GM18873 (cell line): ENCODE results near the gene CLEC4A.
"Not testable (repeated sequence)": the region's sequence is repeated elsewhere in the genome, so short reads cannot be mapped to it uniquely, and the experiment has no call there.

Experiments
- ATAC-seq: cut with Tn5 transposase; IDR thresholded peaks from one replicate; pipeline ENCODE4 v1.9.1; 2021; ENCODE audit warnings: mild to moderate bottlenecking, moderate library complexity, moderate number of reproducible peaks; ENCODE audit not compliant: unreplicated experiment, low FRiP score

CLEC4A gene

GRCh38 chr12:8123124-8123912, at the start of gene CLEC4A:
Gene CLEC4A, plus strand, starts transcription at chr12:8123617. Its CDS starts 262 bp downstream, at chr12:8123879.
- ATAC-seq, result no peak

DNA sequence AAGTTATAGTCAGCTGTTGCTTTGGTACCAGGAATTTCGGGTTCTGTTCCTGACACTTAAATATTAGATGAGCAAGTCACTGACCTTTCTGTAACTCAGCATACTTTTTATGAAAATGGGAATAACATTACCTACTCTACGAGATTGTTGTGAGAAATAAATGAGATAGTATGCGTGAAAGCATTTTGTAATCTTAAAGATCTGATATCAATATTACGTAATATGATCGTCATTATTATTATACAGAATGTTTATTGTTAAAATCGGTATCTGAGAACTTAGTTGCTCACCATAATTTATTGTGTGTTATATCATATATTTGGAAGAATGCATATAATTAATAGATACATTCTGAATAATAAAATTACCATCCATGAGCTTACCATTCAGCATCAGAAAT, 47.5 kb upstream of the CLEC4A start:
- ATAC-seq, result no peak

DNA sequence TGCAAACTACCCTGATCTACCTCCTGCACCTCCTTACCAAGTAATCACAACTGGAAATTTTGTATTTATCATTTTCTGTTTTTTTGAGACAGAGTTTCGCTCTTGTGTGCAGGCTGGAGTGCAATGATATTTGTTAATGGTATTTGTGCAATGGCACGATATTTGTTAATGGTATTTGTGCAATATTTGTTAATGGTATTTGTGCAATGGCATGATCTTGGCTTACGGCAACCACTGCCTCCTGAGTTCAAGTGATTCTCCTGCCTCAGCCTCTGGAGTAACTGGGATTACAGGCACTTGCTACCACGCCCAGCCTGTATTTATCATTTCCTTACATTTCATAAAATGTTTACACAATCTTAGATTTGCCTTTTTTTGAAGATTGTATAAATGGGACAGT, 47.1 kb upstream of the CLEC4A start:
- no peak for ATAC-seq

DNA sequence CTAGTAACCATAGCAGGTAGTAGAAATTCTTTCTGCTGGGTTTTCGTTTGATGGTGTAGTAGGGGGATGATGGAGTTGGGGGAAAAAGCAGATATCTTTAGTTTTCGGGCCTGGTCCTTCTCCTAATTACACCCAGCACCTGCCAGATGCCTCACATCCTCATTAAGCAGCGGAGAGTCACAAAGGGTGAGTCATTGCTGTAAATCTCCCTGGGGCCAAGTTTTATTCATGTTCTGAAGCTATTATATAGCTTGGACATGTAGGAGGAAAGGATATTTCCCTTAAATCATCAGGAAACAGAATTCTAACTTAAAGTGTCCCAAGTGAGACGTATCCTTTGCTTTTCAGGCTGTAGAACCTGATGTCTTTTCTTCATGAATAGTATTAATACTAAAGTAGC, 46.2 kb upstream of the CLEC4A start:
- ATAC-seq, result no peak

- ATAC-seq, result no peak
These were observed 45.0 kb upstream of the CLEC4A start for GRCh38 chr12:8078398-8078797.

GRCh38 chr12:8078916-8079315, 44.5 kb upstream of the CLEC4A start:
- no peak for ATAC-seq

DNA sequence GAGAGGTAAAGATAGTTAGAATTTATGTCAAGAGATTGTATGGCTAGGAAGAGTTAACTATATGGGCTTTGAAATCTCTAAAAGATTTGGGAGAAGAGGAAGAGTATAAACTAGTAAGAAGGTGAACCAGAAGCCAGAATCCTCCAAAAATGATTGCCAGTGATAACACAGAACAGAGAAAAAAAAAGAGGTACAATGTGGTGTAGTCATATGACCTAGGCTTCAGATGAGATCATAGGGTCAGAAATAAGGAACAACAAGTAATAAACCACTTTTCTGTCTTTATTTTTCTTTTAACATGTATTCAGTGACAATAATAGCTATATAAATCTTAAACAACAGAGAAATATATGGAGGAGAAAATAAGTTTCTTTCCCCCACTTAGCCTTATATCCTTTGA, 43.3 kb upstream of the CLEC4A start:
- ATAC-seq, result no peak

- no peak for ATAC-seq
These were observed 42.0 kb upstream of the CLEC4A start for GRCh38 chr12:8081251-8081920.

- ATAC-seq, result no peak
These were observed 40.7 kb upstream of the CLEC4A start for GRCh38 chr12:8082808-8083100.

- not testable (repeated sequence) for ATAC-seq
These were observed 39.1 kb upstream of the CLEC4A start for GRCh38 chr12:8084351-8084750.

- no peak for ATAC-seq
These were observed 35.8 kb upstream of the CLEC4A start for GRCh38 chr12:8087666-8088065.

GRCh38 chr12:8088574-8088973, 34.8 kb upstream of the CLEC4A start:
- no peak for ATAC-seq

GRCh38 chr12:8089277-8089676, 34.1 kb upstream of the CLEC4A start:
- ATAC-seq, result not testable (repeated sequence)

DNA sequence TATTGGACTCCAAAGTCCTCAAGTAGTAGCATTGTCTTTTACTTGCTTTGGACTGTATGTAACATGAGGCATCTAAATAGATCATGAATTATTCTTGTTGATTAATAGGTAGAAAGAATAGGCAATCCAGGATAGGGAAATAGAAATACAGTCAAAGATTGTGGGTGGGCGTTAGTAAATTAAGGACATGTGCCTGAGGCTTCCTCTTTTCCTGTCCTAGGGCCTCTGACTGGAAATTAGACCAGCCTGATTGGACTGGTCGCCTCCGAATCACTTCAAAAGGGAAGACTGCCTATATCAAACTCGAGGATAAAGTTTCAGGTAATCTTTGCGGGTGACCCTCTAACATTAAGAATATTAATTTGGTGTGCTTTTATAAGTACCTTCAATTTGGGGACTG, 33.7 kb upstream of the CLEC4A start:
- no peak for ATAC-seq

- no peak for ATAC-seq
These were observed 30.1 kb upstream of the CLEC4A start for GRCh38 chr12:8093291-8093690.

DNA sequence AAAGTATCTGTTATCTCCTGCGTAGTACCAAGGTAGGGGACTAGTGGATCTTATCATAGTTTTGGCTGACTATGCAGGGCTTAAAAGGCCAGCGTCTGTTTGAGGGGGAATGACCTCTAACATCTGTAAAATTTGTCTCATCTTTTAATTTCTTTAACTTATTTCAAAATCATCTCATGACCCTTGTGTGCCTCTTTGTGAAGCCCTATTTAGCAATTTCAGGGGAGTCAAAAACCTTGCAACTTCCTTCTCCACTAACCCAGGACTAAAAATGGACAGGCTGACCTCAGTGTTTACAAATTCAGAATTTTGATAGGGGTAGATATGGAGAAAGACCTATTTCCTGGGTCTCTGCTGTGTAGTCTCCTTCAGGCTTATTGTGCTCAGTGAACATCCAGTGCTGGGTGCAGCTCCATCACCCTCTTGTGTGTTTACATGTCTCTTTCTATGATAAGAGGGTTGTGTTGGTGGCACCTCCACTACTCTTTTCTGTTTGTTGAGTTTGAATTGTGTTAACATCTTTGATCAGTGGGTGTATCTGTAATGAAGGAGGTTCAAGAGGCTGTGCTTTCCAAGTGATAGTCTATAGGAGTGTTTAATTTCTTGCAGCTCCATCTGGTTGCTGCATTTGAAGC, 27.0 kb upstream of the CLEC4A start:
- ATAC-seq, result no peak

DNA sequence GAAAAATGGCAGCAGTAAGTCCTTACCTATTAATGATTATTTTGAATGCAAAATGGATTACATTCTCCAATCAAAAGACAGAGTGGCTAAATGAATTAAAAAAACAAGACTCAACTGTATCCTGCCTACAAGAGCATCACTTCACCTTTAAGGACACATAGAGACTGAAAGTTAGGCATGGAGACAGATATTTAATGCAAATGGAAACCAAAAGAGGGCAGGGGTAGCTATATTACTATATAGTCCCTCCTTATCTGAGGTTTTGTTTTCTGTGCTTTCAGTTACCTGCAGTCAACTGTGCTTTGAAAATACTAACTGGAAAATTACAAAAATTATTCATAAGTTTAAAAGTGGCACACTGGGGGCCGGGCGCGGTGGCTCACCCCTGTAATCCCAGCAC, 24.2 kb upstream of the CLEC4A start:
- no peak for ATAC-seq

GRCh38 chr12:8108808-8109398, 14.5 kb upstream of the CLEC4A start:
- ATAC-seq, result no peak

DNA sequence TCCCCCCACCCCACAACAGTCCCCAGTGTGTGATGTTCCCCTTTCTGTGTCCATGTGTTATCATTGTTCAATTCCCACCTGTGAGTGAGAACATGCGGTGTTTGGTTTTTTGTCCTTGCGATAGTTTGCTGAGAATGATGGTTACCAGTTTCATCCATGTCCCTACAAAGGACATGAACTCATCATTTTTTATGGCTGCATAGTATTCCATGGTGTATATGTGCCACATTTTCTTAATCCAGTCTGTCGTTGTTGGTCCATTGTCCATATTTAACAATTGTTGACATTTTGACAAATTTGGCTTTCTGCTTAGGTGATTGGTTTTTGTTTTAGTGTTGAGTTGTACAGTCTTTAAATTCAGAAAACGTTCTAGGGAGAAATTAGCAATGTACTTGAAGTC, 10.3 kb upstream of the CLEC4A start:
- ATAC-seq, result not testable (repeated sequence)

DNA sequence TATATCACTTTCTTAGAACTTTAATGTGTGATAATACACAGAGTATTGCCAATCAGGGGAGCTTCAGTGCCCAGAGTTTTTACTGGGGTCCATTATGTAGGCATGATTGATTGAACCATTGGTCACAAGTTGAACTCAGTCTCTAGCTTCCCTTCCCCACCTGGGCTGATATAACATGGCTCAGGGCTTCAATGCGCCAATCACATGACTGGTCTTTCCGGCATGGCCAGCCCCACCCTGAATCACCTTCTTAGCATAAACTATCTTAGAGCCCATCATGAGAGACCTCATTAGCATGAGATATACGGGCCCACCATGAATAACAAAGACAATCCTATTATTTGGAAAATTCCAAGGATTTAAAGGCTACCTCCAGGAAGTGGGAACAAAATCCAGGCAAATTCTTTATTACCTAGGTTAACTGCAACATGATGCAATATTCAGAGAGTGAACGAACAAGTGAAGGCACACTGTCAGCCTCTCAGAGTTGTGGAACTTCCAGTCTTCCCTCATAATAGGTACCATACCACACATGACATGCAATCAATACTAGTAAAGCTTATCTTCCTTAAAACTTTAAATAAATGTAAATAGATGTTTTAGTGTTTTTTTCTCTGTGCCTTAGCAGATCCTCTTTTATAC, 3.2 kb upstream of the CLEC4A start:
- ATAC-seq, result no peak

- ATAC-seq, result no peak
These were observed 3.7 kb downstream of the CLEC4A start for GRCh38 chr12:8127138-8127537.
